ENCODE results near the gene AFG1L.

AFG1L gene

DNA sequence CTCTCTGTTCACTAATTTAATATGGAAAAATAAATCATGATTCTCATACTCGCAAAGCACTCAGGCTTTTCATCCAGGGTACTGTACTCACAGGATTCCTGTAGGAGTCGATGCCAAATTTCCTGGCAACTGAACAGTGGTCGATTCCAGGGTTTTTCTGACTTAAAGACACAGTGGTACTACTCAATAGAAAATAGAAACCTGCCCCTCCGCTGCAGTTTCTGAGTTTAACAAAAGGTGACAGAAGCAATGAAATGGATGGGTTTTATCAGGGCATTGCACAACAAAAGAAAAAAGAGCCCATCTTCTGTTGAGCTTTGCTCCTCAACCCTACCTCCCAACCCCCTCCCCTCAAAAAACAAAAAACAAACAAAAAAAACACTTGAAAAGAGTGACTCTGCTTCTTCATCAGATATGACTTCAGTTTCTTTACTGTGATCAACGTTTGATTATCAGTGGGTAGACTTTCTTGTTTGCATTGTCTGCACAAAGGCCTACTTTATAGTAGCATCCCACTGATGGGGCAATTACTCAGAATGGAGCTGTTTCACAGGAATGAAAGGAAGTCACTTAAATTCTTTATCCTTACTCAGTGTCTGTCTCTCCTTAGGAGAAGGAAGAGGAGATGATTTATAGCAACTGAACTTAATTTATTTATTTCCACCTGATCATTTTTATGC is 169.7 kb downstream of the AFG1L start:
- no peak for DNase-seq

GRCh38 chr6:108465098-108465495 is 170.2 kb downstream of the AFG1L start:
- DNase-seq = no peak

DNA sequence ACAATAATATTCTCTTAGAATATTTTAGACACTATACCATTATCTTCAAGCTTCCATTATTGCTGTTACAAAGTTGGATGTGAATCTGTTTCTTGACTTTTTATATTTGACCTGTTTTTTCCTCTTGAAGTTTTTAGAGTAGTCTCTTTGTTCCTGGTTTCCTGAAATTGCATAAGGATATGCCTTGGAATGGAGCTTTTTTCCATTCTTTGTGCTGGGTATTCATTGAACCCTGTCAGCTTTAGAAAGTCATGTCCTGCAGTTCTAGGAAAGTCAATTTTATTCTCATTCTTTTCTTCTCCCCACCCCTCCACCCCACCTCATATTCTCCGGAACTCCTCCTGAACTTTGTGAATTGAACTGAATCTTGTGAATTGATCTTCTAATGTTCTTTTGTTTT is 173.5 kb downstream of the AFG1L start:
- DNase-seq = no peak

DNA sequence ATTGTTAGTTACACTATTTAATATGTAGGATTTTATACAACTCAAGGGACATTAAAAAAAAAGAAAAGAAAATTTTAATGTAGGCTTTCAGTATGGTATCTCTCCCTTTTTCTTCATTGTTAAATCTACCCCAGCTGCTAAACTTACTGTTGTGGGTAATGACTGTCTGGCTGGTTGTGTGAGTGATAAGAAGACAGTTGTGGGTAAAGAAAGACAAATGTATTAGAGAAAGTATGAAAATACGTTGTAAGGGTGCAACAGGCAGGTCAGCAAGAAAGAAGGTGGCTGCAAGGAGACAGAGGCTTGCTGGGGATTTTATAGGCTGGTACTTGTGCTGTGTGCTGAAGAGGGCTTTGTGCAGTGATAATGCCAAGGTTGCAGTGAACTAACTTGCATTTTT is 174.5 kb downstream of the AFG1L start:
- DNase-seq = no peak

GRCh38 chr6:108473197-108473596 is 178.3 kb downstream of the AFG1L start:
- no peak for DNase-seq

GRCh38 chr6:108476376-108476775 is 181.5 kb downstream of the AFG1L start:
- DNase-seq = no peak

DNA sequence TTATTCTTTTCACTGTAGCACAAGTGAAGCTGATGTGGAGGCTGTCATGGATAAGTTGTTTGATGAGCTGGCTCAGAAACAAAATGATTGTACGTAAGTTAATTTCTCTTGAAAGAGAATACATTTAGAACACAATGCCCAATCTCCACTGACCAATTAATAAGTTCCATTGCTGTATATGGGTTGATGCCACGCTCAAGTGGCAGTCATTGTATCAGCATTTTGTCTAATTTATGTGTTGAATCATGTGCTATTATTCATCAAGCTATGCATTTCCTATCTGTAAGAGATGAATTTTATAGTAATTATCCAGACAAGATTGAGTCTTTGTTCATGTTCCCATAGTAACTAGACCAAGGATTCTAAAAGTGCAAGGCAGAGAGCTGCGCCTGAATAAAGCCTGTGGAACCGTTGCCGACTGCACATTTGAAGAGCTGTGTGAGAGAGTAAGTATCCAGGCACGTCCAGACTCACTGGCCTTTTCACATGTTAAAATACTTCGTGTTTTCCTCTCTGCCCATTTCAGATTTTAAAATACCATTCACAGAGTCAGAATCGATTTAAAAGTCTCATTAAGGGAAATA is 182.1 kb downstream of the AFG1L start:
- DNase-seq = no peak

- no peak for DNase-seq
Observed at GRCh38 chr6:108482559-108482958, 187.7 kb downstream of the AFG1L start.

DNA sequence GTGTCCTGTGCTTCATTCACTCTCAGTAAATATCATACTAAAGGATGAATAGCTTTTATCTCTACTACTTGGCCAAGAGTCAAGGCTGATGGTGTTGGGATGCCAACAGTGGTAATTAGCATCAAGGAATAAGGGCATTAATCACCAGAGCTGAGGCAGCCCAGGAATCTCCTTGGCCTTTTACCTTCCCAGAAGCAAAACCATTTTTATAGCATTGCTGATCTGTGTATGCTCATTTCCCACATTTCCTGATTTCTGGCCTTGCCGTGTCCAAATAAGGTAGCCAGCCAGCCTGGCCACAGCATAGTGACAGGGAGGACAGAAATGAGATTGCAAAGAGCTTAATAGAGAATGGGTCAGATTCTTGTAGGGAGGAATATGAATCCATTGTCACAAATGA is 189.2 kb downstream of the AFG1L start:
- DNase-seq = no peak

DNA sequence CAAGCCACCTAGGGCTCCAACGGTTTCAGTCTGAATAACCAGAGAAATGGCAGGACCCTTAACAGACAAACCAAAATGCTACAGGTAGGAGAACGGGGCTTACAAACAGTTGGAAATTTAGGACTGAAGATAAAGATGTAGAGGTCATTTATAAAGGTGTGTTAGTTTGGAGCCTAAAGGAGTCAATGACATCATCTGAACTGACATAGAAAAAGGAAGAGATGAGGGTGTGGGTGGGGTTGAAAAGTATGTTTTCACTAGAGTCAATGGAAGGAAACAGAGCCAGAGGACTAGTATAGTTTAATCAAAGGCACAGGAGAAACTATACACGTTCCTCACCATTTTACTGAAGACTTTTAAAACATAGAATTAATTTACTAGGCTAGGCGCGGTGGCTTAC is 194.8 kb downstream of the AFG1L start:
- no peak for DNase-seq

DNA sequence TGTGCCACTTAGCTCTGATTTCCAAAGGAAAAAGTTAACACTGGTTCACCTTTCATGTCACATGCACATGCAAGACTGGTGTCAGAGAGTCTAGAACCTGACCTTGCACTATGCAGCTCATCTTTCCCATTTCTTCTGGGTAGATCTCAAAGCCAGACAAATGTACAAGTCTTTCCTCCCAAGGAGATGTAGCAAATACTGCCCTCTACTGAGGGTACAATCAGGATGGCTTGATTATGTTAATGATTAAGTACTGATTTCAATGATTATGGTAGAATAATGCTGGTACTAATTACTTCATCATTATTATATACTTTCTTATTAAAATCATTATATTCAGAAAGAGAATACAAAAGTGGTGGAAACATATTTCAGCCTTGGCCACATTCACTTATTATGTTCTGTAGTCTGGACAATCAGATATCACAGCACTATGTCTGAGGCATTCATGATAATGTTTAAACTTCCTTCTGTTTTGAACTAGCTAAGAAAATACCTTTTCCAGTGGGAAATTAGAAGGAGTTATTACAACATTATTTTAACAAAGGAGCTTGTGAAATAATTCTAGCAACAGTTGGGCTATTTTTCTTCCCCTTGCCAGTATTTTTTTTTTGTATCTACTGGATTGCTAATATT is 197.4 kb downstream of the AFG1L start:
- DNase-seq = no peak

DNA sequence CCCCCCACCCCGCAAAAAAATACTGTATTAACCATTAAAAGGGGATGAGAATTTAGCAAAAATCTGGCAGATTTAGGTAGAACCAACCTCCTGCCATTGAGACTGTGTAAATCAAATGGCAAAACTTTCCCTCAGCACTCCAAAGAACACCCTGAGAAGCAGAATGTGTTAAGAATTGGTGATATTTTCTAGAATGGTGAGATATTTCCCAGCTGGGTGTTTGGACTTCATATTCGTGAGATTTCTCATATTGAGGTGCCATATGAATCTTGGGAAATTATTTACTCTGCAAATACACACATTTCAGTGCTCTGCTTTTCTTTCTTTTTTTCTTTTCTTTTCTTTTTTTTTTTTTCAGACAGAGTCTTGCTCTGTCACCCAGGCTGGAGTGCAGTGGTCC is 199.6 kb downstream of the AFG1L start:
- DNase-seq = no peak

GRCh38 chr6:108497883-108498282 is 203.0 kb downstream of the AFG1L start:
- no peak for DNase-seq

- no peak for DNase-seq
Observed at GRCh38 chr6:108501559-108501958, 206.7 kb downstream of the AFG1L start.

DNA sequence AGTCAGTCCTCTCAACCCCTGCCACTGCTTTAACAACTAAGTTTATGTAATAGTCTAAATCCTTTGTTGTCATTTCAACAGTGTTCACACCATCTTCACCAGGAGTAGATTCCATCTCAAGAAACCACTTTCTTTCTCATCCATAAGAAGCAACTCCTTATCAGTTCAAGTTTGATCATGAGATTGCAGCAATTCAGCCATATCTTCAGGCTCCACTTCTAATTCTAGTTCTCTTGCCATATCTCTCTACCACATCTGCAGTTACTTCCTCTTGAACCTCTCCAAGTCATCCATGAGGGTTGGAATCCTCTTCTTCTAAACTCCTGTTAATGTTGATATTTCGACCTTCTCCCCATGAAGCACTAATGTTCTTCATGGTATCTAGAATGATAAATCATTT is 208.0 kb downstream of the AFG1L start:
- no peak for DNase-seq

DNA sequence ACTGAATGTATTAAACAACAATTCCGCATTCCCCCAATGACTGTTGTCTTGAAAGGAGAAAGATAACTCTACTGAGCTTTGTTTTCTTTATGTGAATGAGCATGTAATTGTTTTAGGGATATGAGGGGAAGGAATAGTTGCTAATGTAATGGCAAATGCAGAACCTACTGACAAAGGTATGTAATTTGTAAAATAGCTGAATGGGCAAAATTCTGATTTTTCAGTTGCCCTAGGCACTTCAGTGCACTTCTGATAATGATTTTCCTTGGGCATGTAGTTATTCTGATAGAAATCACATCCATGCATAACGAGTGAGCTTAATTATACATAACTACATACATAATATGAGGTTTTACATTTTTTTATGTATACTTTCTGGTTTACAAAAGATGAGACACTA is 212.5 kb downstream of the AFG1L start:
- DNase-seq = no peak

- no peak for DNase-seq
Observed at GRCh38 chr6:108510461-108511319, 215.8 kb downstream of the AFG1L start.

DNA sequence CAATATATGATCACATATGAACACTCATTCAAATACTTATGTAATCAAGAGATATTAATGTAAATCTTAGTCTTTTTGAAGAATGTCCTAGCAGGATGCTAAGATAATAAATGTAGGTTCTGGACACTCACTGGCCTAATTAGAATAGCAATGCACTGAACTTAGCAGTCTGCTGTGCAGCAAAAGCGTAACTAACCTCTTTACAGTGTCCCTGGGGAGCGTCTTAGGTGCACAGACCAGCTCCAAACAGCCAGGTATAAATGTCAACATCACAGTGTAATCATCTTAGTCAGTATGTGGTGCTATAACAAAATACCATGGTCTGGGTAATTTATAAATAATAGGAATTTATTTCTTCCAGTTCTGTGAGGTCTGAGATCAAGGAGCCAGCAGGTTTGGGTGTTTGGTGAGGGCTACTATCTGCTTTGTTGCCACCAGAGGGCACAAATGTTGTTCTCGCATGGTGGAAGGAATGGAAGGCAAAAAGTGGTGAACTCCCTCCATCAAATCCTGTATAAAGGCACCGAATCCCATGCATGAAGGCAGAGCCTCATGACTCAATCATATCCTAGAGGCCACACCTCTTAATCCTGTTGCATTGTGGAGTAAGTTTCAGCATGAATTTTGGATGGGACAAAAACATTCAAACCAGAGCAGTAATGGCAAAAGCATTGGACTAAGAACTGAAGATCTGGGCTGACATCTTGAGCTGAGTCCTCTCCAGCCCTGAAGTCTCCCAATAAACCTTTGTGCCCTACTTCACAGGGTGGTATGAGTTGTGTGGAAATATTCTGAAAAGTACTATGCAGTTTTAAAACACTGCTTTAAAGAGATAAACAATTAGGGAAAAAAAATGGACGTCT is 224.1 kb downstream of the AFG1L start:
- no peak for DNase-seq

- DNase-seq = no peak
Observed at GRCh38 chr6:108521616-108522107, 226.8 kb downstream of the AFG1L start.

DNA sequence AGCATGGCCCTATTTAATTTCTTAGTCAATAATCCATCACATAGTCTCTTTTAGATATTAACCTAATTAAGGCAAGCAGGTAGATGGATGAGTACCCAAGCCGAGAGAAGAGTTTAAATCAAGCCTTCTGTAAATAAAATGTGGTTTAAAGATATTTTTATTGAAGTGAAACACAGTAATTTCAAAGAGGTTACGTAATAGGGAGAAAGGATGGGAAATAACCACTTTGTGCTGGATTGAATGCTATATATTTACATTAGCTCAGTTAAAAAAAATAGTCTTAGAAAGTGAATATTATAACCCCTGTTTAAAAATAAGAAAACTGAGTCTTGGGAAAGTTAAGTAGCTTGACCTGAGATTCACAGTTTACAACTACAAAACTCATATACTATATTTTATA is 228.8 kb downstream of the AFG1L start:
- no peak for DNase-seq

DNA sequence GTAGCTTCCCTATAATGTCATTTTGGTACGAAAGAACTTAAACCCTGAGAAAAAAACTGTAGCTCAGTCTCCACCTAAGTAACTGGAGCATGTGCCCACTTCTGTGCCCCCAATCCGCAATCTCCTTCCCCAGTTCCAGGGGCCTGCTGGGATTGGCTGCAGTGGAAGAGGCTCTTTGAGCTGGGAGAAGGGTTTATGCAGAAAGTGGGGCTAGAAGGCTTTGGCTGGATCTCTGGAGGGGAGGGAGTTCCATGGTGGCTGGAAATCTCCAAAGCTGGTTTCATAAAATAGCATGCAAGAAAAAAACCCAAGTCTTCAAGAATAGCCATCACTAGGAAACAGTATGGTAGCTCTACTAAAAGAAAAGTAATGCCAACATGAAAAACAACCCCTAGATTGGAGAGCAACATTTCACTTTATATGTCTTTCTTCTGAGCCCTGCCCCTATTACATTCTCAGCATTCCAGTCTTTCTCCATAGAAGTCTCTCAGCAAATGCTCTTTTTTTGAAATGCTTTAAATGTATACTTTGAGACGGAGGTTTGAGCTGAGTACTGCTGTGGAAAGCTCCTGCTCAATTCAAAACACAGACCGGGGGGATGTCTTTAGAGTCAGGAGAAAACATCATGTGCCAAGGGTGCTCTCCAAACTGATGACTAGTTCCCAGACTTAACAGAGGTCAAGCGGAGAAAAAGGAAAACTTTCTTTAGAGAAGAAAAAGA is 229.8 kb downstream of the AFG1L start:
- DNase-seq = no peak

- no peak for DNase-seq
Observed at GRCh38 chr6:108526739-108527174, 231.9 kb downstream of the AFG1L start.

All from central memory CD4-positive, alpha-beta T cell (primary cell).